ENCODE data around the gene TTC7B. TPM values are rescaled to one million over a fixed set of nuclear protein-coding genes. Genes with fewer than 3 reads are reported as not detected.

The TTC7B gene
- total and polyA plus RNA-seq, 2 donors (not counting 3 experiments of a cell fraction or from before 2014, with no cell fraction given): 46.8 to 76.5 TPM

- Histone ChIP-seq H2AFZ (ENCODE audit: low read depth, low read length) (no peak overlapping the region), H3K9ac (replicated peaks; ENCODE audit: extremely low read depth, insufficient read depth, low read length) (no peak overlapping the region), H3K27me3 (ENCODE audit: control insufficient read depth in 2 of 2, insufficient read depth in 2 of 2, low read length in 2 of 2) (no peaks in the 10 kb centered on the region), H3K9me3 (replicated peaks; ENCODE audit: control insufficient read depth, insufficient read depth, low read length) (no peaks in the 10 kb centered on the region), H4K20me1 (replicated peaks; ENCODE audit: control insufficient read depth, extremely low read depth, insufficient read depth, low read length) (no peaks in the 10 kb centered on the region), H3K4me3 (replicated peaks in 1 of 3; ENCODE audit: insufficient read depth in 1 of 3, low read depth in 1 of 3, low read length in 3 of 3) (no peak overlapping the region), H3K9me1 (replicated peaks; ENCODE audit: control insufficient read depth, extremely low read depth, insufficient read depth, low read length) (no peaks in the 10 kb centered on the region), H3K27ac (ENCODE audit: insufficient read depth, low read depth, low read length) (no peak overlapping the region), H3K4me1 (ENCODE audit: control insufficient read depth, extremely low read depth, insufficient read depth, low read length) (no peaks in the 10 kb centered on the region), H3K4me2 (ENCODE audit: insufficient read depth, low read length) (no peak overlapping the region), H3K79me2 (ENCODE audit: control insufficient read depth, insufficient read depth, low read length) (no peaks in the 10 kb centered on the region), H3K36me3 (ENCODE audit: control insufficient read depth in 2 of 2, extremely low read depth in 1 of 2, insufficient read depth in 2 of 2, low read length in 2 of 2) (peaks cover 3 to 9% of the 10 kb centered on the region in 2 experiments)
- ChIA-PET CTCF (interaction anchor here (1.6 kb wide), 2 partner anchors 12 to 261 kb away, joined by 5 to 6 read pairs; no protein-coding TSS in a partner anchor), POLR2A (interaction anchor here (0.7 kb wide), 1 partner anchor 35 kb away, joined by 9 read pairs; no protein-coding TSS in a partner anchor)
- dilution Hi-C loops (cut with MboI; ENCODE audit: extremely low pct_ligation_motif_present, low sequenced_read_pairs) (no loop called here), intact Hi-C loops (cut with micrococcal nuclease) (no loop called here)
- BruUV-seq (replicated peaks): no TSS peak
- TF ChIP-seq EZH2 (IDR thresholded peaks at IDR 0.05; ENCODE audit: borderline replicate concordance, low read depth, low read length, severe bottlenecking): no peak
- no peak for TF ChIP-seq GATA2 (IDR thresholded peaks at IDR 0.05; ENCODE audit: insufficient read depth, insufficient read length, low read depth, low read length)
- no peak for FAIRE-seq
- no peak for DNase-seq (ENCODE audit: low read depth, low spot score)
Measured at GRCh38 chr14:90660865-90661570, 155.2 kb downstream of the TTC7B start.

GRCh38 chr14:90659156-90659555, 157.1 kb downstream of the TTC7B start:
- CTCF ChIA-PET: interaction anchor here (1.0 kb wide), 1 partner anchor 16 kb away, joined by 4 read pairs; no protein-coding TSS in a partner anchor

More at GRCh38 chr14:90659156-90659555, 157.1 kb downstream of the TTC7B start:
- intact Hi-C loops (cut with micrococcal nuclease): no loop called here
- FAIRE-seq (no peak), DNase-seq (ENCODE audit: low read depth, low spot score) (no peak)
- Histone ChIP-seq H3K36me3 (ENCODE audit: control insufficient read depth in 2 of 2, extremely low read depth in 1 of 2, insufficient read depth in 2 of 2, low read length in 2 of 2) (peaks cover 6 to 11% of the 10 kb centered on the region in 2 experiments), H3K4me3 (replicated peaks in 1 of 3; ENCODE audit: insufficient read depth in 1 of 3, low read depth in 1 of 3, low read length in 3 of 3) (no peak overlapping the region), H3K27ac (ENCODE audit: insufficient read depth, low read depth, low read length) (no peak overlapping the region), H3K79me2 (ENCODE audit: control insufficient read depth, insufficient read depth, low read length) (no peaks in the 10 kb centered on the region), H2AFZ (ENCODE audit: low read depth, low read length) (no peak overlapping the region), H3K4me2 (ENCODE audit: insufficient read depth, low read length) (no peak overlapping the region), H3K9me1 (replicated peaks; ENCODE audit: control insufficient read depth, extremely low read depth, insufficient read depth, low read length) (no peaks in the 10 kb centered on the region), H3K27me3 (ENCODE audit: control insufficient read depth in 2 of 2, insufficient read depth in 2 of 2, low read length in 2 of 2) (no peaks in the 10 kb centered on the region), H4K20me1 (replicated peaks; ENCODE audit: control insufficient read depth, extremely low read depth, insufficient read depth, low read length) (no peaks in the 10 kb centered on the region), H3K9me3 (replicated peaks; ENCODE audit: control insufficient read depth, insufficient read depth, low read length) (no peaks in the 10 kb centered on the region), H3K9ac (replicated peaks; ENCODE audit: extremely low read depth, insufficient read depth, low read length) (no peak overlapping the region), H3K4me1 (ENCODE audit: control insufficient read depth, extremely low read depth, insufficient read depth, low read length) (no peaks in the 10 kb centered on the region)
- POLR2A ChIA-PET: no interaction called here
- dilution Hi-C loops (cut with MboI; ENCODE audit: extremely low pct_ligation_motif_present, low sequenced_read_pairs): no loop called here
- BruUV-seq (replicated peaks): no TSS peak
- TF ChIP-seq FOS (IDR thresholded peaks at IDR 0.05; ENCODE audit: borderline replicate concordance, insufficient read depth, low read length) (no peak), POLR2AphosphoS5 (IDR thresholded peaks at IDR 0.05; ENCODE audit: insufficient read depth, low read depth, low read length) (no peak), CTCF (IDR thresholded peaks at IDR 0.05; ENCODE audit: extremely low read depth in 1 of 2, insufficient read depth in 1 of 2, low read depth in 1 of 2, low read length in 2 of 2) (no peak), GATA2 (IDR thresholded peaks at IDR 0.05; ENCODE audit: insufficient read depth, insufficient read length, low read depth, low read length) (no peak), JUN (IDR thresholded peaks at IDR 0.05; ENCODE audit: borderline replicate concordance, insufficient read depth, insufficient read length, low read depth) (no peak), MYC (IDR thresholded peaks at IDR 0.05; ENCODE audit: low read depth, low read length) (no peak), POLR2A (IDR thresholded peaks at IDR 0.05; ENCODE audit: low read depth, low read length) (no peak)

Data from endothelial cell of umbilical vein (primary cell).